8988T (cell line): ENCODE data around the gene CPNE5.
A peak's percentile ranks its signal among the peaks of the same experiment; 100 is the strongest.
"Not testable (repeated sequence)": the region's sequence is repeated elsewhere in the genome, so short reads cannot be mapped to it uniquely, and the experiment has no call there.

Experiments used
- DNase-seq: peaks from one replicate; pipeline ENCODE4 v3.0.0; 2011

CPNE5 gene

DNA sequence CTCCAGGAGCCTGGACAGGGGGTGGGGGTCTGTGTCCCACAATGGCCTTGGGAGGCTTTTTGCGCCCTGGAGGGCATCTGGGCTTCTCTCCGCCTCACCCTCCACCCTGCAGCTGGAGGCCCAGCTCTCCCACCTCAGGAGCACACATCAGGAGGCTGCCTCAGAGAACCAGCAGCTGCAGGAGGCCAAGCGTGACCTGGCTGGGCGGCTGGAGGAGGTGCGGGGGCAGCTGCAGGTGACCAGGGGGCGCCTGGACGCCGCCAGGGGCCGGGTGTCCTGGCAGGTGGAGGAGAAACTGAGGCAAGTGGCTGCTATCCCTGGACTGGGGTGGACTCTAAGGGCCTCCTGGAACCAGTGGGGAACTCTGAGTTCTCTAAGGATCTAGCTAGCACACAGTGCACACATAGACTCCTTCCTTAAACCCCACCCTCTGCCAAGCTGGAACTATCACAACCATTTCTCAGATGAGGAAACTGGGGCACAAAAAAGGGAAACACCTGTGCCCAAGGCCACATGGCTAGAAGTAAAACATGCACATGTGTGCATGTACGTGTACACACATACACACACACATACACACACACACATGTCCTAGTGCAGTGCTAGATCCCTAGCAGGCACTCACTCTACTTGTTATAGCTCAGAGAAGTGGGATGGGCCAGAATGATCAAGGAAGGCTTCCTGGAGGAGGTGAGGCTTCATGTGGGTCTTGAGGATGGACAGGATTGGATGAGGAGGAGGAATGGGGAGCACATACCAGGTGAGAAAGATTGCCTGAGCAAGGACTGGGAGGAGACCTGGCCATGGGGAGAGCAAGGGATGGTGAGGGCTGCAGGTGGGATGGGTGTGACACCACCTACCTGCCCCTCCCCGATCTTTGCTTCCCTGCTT, 118.7 kb downstream of the CPNE5 start:
- DNase-seq = no peak

DNA sequence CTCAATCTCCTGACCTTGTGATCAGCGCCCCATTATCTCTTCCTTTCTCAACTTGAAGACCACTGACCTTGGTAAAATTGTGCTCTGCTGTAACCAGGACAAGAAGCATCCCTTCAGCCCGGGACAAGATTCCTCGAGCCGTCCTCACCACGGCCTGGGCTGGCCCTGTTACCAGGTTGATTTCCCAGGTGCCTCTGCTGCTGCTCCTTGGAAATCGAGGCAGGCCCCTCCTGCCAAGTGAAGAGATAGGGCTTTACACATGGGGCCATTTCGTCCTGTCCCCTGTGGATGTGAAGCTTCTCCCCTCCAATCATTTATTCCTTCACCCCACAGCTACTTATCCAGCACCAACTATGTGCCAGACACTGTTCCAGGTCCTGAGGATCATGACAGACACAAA, 120.1 kb downstream of the CPNE5 start:
- no peak for DNase-seq

DNA sequence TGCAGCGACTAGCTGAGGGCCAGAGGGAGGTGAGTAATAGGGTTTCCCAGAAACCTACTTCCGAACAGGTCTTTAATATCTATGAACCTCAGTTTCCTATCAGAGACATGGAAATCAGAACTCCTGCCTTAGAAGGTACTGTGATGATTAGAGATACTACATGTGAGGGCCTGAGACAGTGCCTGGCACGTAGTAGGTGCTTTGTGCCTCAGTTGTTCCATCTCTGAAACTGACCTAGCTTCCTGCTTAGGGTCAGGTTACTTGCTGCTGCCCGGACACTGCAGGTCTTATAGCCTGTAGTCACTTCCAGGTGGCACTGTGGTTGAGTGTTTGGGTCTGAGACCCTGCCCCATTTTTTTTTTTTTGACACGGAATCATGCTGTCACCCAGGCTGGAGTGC, 120.7 kb downstream of the CPNE5 start:
- DNase-seq = peak; percentile 2

DNA sequence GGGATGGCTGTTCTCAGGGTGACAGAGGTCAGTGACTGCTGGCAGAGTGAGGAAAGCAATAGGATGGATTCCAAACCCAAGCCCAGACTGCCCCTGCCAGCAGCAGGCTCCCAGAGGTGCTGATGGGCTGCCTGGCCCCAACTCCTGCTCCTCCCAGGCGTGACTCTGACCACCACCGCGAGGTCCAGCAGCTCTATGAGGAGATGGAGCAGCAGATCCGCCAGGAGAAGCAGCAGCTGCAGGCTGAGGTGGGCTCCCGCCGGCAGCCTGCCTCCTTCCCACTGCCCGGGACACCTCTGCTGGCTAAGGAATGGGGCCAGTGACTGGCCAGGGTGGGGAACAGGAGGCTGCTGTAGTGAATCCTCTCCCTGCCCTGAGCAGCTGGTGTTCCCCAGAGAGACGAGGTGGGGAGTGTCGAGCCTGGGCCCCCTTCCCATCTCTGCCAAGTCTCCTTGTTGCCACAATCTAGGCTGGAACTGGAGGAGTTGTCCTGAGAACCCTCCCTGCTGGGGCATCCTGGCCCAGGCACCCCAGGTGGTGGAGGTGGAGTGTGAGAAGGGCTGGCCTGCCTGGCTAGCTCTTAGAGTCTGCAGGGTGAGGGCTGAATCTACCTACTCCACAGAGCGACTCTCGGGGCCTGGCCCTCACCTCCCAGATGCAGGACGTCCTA, 121.2 kb downstream of the CPNE5 start:
- peak; percentile 14 for DNase-seq

DNA sequence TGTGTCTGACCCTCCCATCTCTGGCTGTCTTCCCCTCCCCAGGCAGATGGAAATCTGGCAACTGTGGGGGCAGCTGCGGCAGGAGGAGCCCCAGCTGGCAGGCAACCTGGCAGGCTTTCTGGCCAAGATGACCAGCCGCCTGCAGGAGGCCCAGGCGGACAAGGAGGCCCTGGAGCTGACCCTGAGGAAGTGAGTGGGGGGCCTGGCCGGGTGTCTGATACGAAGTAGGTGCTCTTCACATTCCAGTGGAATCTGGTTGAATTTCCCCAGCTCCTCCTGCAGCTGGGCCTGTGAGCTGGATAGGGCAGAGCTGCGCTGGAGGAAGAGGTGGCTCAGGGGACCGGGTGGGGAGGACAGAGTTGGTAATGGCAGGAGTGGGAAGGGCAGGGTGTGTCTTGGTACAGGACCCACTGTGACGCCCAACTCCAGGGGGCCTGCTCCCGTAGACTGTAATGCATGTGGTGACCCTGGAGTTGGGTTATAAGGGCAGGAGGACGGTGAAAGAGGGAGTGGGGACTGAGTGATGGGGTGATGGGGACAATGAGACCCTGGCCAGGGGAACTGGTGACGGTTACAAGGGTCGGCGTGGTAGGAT, 121.9 kb downstream of the CPNE5 start:
- peak; percentile 2 for DNase-seq

DNA sequence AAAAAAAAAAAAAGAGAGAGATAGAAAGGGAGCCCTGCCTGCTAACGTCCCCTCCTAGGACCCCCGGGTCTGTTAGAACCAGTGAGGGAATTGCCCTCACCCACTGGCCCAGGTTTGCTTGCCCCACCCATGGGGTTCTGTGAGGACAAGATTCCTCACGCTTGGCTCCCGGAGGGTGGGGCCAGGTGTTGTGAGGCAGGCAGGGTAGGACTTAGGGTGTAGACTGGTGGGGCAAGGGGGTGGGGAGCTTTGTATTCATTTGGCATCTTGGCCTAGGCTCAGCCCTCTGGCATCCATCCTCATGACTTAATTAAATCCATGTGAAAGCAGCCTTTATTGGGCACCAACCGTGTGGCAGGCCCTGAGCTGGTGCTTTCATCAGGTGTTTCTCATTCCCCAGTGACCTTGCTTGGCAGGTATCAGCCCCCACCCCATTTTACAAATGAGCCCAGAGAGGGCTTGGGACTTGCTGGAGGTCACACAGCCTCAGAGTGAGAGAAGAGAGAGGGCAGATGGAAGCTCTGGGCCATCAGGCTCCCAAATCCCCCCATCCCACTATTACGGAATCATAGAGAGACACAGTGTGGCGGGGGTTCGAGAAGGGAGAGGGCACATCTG, 122.7 kb downstream of the CPNE5 start:
- peak; percentile 2 for DNase-seq

DNA sequence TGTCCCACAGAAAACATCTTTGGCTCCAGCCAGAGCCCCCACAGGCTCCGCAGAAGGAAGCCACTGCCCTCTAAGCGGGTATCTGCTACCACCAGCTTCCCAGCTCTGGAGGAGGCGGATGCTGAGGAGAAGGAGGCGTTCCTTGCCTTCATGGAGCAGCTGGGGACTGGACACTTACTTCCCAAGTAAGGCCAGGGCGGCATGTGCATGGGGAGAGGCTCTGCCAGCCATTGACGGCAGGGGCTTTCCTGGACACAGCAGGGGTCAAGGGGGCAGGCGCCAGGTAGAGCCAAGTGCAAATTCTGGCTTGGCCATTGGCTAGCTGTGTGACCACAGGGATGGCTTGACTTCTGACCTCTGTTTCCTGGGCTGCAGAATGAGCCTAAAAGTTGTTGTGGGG, 123.8 kb downstream of the CPNE5 start:
- DNase-seq = peak; percentile 1

DNA sequence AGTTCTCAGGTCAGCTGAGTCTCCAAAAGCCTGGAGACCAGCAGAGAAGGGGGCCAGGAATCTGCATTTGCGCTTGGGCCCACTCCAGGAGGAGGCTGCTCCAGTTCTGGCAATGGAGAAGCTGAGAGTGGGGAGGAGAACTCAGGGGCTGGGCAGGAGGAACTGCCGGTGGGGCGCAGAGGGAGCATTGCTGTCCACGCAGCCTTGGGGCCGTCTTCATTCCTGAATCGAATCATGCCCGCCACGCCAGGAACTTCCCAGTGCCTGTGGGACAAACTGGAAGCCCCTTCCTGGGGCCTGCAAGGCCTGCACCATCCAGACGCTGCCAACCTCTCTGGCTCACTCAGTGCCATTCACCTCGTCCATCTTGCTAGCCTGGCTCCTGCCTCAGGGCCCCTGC, 124.7 kb downstream of the CPNE5 start:
- no peak for DNase-seq

DNA sequence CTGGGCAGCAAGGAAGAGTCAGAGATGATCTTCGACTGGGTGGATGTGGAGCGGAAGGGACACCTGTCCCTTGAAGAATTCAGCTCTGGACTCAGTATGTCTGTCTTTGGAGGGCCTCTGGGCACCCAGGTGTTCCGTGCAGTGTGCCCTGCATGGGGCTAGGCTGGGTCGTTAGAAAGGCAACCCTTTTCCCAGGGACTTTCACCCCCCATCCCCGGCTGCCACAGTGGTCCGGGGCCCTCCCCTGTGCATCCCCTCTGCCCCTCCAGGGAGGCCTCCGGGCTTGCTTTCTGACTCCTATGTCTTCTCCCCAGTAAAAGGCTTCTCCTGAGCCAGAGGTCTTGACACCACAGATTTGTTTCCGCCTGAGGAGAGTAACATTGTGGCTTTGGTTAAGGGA, 125.4 kb downstream of the CPNE5 start:
- DNase-seq = no peak

DNA sequence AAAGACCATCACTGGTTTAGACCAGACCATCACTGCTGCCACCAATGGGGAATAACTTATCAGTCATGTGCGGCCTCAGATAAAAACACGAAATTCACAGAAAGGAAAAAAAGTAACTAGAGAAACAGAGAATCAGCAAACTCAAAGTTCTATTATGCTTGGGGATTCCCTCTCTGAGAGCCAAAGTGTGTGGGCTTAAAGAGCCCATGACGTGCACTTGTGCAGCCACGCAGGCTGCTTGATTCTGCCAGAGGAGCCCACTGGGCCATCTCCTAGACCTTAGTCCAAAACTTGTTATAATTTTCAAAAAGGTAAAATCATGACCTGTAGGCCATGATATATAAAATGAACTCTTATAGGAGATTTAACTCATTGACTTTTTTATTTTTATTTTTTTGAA, 126.4 kb downstream of the CPNE5 start:
- no peak for DNase-seq

DNA sequence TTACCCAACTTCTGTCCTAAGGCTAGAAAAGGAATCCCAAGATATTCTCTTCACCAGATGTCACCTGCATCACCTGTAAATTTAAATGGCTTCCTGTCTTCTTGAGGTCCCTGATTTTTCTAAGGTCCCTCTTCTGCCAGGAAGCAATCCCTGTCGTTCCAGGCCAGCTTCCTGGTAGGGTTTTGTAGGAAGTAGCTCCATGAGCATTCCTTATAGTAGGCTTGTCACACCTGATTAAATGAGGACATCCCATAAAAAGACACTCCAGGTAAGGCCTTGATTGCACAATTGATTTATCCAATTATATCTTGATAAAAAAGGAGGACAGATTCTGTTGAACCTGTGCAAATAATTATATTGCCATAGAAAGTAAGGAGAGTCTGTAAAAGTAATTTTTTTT, 132.9 kb downstream of the CPNE5 start:
- no peak for DNase-seq

DNA sequence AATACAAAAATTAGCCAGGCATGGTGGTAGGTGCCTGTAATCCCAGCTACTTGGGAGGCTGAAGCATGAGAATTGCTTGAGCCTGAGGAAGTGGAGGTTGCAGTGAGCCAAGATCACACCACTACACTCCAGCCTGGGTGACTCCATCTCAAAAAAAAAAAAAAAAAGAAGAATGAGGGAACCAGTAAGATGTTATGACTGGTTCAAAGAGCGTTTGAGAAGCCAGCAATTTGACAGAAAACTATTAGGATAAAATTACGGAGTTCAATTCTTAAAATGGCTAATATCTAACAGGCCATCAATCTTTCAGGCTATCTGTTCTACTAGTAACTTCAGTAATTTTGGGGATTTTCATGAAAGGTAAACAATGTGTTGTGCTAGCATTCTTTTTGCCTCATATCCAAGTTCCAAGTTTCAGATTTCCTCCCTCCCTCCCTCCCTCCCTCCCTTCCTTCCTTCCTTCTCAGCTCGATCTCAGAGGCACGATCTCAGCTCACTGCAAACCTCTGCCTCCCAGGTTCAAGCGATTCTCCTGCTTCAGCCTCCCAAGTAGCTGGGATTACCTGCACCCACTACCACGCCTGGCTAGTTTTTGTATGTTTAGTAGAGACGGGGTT, 134.2 kb downstream of the CPNE5 start:
- DNase-seq = not testable (repeated sequence)

DNA sequence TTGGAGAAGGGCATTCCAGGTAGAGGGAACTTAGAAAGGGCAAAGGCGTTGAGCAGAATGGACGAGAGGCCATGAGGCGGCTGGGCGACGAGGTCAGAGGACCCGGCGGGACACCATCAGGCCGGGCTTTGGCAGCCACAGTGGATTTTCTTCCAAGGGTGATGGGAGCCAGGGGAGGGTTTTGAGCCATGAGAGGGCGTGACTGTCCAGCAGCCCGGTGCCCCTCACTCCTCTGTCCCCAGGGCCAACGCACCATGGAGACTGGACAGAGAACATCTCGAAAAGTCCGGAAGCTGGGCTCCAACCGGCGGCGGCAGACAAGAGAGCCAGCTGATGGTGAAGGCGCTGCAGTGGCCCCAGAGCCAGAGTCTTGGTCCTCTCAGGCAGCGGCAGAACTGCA, 135.3 kb downstream of the CPNE5 start:
- DNase-seq = no peak

DNA sequence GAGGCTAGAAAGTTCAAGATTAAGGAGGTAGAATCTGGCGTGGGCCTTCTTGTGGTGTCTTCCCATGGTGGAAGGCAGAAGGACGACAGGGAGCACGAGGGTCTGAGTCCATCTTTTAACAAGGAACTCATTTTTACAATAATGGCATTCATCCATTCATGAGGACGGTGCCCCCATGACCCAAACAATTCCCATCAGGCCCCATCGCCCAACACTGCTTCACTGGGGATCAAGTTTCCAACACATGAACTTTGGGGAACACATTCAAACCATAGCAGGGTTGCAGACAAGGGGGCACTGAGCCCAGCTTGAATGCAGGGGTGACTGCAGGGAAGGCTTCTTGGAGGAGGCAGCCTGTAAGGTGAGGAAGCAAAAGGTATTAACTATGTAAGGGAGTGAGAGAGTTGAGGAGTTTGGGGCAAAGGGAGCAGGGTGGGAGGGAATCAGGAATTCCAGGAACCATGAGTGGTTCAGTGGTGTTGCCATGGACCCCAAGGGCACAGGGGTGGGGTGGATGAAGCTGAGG, 136.1 kb downstream of the CPNE5 start:
- DNase-seq = no peak

DNA sequence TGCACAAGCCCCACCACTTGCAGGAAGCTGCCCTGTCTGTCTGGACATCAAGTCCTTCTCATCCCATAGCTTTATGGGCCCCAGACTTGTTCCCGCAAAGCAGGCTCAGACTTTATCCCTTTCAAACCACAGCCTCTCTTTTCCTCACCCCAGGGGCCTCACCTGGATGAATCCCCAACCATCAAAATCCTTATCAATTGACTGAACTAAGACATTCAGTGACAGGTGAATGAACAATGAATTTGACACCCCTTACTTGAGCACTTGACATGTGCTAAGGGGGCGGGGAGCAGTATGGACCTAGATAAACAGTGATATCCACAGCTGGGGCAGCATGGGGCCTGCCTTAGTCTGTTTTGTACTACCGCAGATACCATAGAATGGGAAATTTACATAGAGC, 136.6 kb downstream of the CPNE5 start:
- DNase-seq = no peak

DNA sequence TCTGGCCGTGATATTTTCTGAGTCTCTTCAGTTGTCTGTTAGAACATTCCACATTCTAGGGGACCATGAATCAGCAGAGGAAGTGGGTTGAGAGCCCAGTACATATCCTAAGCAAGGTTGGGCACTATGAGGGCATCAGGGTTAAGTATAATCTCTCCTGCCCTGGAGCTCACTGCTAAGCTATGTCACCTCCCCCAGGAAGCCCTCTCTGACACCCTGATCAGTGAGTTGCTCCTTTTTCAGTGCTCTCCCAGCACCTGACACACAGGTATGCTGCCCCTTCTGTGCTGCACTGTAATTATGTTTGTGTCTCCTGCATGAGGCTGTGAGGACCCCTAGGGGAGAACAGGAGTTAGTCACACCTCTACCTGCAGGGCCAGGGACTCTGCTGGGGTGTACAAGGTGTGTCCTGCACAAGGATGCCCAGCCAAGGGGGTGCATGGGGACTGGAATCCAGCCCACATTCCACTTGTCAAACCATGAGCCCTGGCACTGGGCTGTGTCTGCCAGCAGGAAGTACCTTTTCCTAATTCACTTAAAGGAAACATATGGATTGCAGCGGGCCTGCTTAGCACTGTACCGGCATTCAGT, 137.7 kb downstream of the CPNE5 start:
- no peak for DNase-seq

DNA sequence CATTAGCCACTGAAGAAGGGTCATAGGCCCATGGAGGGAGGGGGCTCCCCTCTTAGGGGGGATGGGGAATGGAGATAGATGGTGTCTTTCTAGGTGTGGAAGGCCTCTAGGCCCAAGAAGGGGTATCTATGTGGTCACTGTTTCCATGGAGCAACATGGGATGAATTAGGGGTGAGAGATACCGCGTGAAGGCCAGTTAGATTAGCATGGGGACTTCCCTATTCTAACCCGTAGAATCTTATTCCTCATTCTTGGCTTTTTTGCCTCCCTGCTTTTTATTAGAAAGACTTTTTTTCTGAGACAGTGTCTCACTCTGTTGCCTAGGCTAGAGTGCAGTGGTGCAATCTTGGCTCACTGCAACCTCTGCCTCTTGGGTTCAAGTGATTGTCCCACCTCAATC, 138.4 kb downstream of the CPNE5 start:
- no peak for DNase-seq

DNA sequence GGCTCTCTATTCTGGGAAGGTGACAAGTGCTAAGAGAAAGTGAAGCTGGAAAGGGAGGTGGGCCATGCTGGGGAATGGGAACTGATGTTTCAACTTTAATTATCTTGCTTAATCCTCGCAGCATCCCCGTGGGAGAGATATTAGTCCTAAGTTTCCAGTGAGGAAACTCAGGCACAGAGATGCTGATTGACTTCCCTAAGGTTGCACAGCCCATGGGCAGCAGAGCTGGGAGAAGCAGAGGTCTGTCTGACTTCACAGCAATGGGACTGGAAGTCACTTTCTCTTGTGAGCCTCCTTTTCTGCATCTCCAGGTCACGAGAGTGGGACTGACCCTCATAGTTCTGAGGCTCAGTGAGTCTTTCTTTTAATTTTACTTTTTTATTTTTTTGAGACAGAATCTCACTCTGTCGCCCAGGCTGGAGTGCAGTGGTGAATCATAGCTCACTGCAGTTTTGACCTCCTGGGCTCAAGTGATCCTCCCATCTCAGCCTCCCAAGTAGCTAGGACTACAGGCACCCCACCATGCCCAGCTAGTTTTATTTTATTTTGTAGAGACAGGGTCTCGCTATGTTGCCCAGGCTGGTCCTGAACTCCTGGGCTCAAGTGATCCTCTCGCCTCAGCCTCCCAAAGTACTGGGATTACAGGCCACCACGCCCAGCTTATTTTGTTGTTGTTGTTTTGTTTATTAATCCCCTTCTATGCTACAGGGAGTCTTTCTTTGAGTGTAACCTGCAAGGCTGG, 139.0 kb downstream of the CPNE5 start:
- DNase-seq = no peak

DNA sequence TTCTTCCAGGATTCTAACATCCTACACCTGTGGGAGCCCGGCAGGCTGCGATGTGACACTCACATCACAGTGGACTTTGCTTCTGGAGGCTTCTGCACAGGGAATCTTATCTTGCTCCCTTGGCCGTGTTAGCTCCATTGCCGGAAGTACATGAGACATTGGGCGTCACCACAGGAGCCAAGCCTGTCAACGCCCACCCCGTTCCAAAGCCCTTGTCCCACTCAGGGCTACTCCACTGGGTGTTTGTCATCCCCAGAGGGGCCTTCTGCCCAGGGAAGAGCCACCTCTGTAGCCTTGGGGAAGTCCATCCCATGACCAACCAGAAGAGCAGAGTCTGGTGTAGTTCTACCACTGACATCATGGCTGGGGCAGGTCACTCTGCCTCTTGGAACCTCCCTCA, 139.9 kb downstream of the CPNE5 start:
- DNase-seq = no peak

DNA sequence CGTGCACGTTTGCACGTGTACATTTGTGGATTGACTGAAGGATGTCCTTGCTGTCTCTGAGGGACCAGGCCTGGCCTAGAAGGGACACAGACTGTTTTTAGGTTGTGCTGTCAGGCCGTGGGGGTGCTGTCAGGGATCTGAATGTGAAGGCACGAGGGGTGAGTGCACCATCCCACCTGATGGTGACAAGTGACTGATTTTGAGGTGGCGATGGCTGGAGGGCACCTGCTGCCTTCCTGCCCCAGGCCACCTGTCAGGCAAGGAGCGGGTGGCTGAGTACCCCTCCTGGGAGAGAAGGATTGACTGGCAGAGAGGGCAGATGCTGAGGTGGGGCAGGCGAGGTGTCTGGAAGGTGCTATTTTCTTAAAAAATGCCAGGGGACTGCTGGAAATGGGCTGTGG, 140.4 kb downstream of the CPNE5 start:
- DNase-seq = no peak

DNA sequence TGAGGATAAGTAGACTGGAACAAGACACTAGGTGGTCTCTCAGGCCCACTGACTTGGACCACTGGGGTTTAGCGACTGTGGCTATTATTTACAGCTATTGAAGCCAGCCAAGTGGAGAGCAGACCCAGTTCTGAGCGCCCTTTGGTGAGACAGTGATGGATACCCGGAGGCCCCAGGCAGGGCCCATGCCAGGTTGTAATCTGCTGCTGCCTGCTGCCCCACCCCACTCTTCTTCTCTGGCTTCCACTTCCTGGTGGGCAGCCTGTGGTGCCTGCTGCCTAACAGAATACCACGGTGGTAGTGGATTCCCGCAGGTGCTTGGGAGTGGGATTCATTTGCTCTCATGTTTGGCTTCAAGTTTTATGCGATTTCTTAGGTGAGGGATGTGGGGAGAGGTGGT, 141.0 kb downstream of the CPNE5 start:
- no peak for DNase-seq

DNA sequence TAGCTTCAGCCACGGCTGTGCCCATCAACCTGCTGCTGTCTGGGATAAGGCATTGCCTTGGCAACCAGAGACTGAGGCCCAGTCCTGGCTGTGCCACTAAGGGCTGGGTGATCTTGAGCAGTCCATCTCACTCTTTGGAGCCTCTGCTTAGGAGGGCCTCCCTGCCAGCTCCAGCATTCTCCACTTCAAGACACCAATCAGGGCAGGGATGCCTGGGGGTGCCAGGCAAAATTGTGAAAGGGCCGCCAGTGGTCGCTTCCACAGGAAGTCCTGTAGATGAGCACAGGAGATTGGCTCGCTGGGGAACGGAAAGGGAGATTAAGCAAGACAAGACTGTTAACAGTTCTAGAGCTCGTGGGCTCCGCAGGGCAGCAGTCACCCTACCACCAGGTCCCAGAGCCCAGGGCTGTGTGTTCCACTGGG, 141.8 kb downstream of the CPNE5 start, which contains the start of gene RAB44:
Gene RAB44, plus strand, starts transcription at position 346 of the 423 bp plus-strand sequence. CDS start 6,410 bp downstream, outside the sequence.
- DNase-seq = no peak
